ENCODE measurements around the gene NOL9.

DNA sequence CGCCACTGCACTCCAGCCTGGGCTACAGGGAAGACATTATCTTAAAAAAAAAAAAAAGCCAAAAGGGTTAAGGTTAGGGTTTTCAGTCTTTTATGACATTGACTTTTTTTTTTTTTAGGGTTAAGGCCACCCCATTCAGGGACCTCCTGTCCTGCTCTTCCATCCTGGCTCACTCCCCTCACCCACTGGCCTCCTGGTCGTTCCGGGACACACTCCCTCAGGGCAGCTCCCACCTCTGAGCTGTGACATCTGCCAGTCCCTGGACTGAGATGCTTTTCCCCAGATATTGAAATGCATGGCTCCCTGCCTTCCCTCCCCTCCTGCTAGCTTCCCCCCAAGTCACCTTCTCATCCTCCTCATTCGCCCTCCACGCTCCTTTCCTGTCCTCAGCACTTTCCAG lies 72.5 kb downstream of the NOL9 start:
- TF ChIP-seq POLR2A (IDR thresholded peaks at IDR 0.05) = no peak
- TF ChIP-seq, protein P1, sequence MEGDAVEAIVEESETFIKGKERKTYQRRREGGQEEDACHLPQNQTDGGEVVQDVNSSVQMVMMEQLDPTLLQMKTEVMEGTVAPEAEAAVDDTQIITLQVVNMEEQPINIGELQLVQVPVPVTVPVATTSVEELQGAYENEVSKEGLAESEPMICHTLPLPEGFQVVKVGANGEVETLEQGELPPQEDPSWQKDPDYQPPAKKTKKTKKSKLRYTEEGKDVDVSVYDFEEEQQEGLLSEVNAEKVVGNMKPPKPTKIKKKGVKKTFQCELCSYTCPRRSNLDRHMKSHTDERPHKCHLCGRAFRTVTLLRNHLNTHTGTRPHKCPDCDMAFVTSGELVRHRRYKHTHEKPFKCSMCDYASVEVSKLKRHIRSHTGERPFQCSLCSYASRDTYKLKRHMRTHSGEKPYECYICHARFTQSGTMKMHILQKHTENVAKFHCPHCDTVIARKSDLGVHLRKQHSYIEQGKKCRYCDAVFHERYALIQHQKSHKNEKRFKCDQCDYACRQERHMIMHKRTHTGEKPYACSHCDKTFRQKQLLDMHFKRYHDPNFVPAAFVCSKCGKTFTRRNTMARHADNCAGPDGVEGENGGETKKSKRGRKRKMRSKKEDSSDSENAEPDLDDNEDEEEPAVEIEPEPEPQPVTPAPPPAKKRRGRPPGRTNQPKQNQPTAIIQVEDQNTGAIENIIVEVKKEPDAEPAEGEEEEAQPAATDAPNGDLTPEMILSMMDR (IDR thresholded peaks at IDR 0.05) = no peak

Measured in upper lobe of left lung (tissue), 4 donors.